ENCODE data around the gene TOM1L2. TPM values are rescaled to one million over a fixed set of nuclear protein-coding genes. Genes with fewer than 3 reads are reported as not detected.
"Not testable (repeated sequence)": the region's sequence is repeated elsewhere in the genome, so short reads cannot be mapped to it uniquely, and the experiment has no call there.

Gene TOM1L2
- total RNA-seq, 1 donor from 2014 or later = 16.7 TPM

GRCh38 chr17:17947309-17947708, 24.9 kb downstream of the TOM1L2 start:
- FAIRE-seq (no peak), DNase-seq (ENCODE audit: low spot score in 2 of 2) (no peak)

- DNase-seq (ENCODE audit: low spot score in 2 of 2) = no peak
- FAIRE-seq = no peak
These were observed 26.1 kb downstream of the TOM1L2 start for GRCh38 chr17:17946093-17946492.

DNA sequence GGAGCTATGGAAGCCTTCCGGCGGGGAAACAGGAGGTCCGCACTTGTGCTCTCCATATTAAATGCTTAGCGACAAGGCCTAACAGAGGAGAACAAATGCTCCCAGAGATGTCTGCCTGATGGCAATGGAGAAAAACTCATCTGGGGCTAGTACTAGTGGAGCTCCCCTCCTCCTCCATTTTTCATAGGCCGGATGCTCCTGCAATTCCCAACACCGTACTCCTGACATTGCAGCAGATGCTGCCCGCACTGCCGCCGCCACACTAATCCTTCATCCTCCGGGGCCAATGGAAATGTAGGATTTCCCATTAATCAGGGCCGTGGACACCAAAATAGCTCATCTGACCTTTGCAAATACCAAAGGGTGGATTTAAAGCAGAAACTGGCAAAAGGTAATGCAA, 27.5 kb downstream of the TOM1L2 start:
- no peak for FAIRE-seq
- no peak for DNase-seq (ENCODE audit: low spot score in 2 of 2)

DNA sequence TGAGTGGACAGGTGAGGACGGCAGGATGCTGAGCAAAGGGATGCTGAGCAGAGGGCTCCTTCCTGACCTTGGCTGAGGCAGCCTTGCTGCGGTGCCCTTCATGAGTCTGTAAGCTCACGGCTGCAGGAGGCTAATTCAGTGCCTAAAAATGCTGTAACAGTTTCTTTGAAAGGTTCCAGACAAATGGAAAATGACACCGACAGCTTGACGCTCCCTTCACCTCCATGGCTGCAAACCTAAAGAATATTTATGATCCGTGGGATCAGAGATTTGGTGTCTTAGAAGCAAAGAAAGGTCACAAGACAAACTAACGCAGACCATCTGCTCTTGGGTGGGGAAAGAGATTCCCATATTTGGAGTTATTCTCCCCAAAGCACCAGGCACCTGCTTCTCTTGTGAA, 28.0 kb downstream of the TOM1L2 start:
- DNase-seq (ENCODE audit: low spot score in 2 of 2) (no peak), FAIRE-seq (no peak)

- FAIRE-seq = no peak
These were observed 28.8 kb downstream of the TOM1L2 start for GRCh38 chr17:17943281-17943984.

GRCh38 chr17:17942846-17943245, 29.4 kb downstream of the TOM1L2 start:
- DNase-seq (ENCODE audit: low spot score in 2 of 2) (no peak), FAIRE-seq (no peak)

More at GRCh38 chr17:17943281-17943984, 28.8 kb downstream of the TOM1L2 start:
- DNase-seq (ENCODE audit: low spot score in 2 of 2) = no peak

DNA sequence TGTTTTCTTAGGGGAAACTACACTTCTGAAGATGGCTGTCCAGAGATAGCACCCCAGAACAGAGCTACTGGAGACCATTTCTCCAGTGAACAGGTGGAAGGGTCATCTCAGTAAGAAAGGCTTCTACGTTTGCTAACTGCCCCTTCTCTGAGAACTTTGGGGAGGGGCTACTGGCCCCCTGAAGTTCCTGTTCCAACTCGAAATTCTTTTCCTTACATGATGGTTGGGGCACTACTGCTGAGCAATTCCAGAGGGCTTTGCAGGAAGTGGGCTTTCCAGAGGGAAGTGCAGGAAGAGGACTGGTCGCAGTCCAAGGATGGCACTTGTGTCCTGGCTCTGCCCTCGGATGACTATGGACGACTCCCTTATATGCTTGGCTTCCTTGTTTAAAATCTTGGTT, 31.2 kb downstream of the TOM1L2 start:
- FAIRE-seq = no peak
- DNase-seq (ENCODE audit: low spot score in 2 of 2) = no peak

DNA sequence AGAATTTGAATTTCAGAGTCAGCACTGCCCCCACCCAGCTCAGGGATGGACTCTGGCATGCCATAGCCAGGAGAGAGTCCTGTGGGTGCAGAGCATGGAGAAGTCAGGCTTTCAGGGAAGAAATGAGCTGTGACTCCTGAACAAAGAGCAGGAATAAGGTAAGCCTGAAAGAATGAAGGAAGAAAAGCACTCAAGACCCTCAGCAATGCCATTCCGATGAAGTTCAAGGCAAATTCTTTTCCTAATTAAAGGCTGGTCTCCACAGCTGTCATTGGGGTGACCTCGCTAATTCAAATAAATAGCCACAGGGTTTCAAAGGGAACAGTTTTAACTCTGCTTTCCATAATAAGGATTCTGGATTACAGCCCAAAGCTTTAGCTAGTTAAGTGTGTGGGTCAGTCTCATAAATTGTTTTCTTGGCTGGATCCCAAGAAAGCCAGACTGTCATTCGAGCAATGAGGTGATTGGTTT, 31.7 kb downstream of the TOM1L2 start:
- FAIRE-seq (no peak), DNase-seq (ENCODE audit: low spot score in 2 of 2) (no peak)

GRCh38 chr17:17939941-17940340, 32.3 kb downstream of the TOM1L2 start:
- FAIRE-seq; DNase-seq (ENCODE audit: low spot score in 2 of 2): not testable (repeated sequence)

- FAIRE-seq (no peak), DNase-seq (ENCODE audit: low spot score in 2 of 2) (no peak)
These were observed 33.7 kb downstream of the TOM1L2 start for GRCh38 chr17:17938388-17939107.

GRCh38 chr17:17937958-17938357, 34.2 kb downstream of the TOM1L2 start:
- no peak for DNase-seq (ENCODE audit: low spot score in 2 of 2)
- no peak for FAIRE-seq

DNA sequence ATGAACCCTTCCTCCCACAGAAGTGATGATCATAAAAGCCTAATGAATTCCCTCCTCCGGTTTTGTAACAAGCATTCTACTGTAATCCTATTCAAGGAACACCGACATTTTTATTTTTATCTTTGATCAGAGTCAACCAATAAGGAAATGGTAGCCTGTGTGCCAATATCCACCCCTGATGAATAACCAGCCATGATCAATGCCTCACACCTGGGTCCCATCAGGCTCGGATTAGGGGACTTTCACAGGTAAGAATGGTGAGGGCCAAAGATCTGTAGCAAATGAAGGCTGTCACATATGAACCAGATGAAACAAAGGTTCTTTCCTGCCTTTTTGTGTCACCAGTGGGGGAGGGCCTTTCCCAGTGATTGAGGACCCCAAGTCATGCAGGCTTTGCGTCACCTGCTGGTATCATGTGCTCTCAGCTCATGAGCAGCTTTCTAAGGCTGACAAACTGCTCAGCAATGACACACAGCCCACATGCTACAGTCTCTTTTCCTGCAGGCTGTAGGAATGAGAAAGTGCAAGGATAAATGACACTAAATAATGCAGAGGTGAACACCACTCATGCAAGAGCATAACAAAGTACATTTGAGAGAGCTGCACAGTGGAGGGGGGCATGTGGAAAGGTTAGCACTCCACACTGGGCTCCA, 34.9 kb downstream of the TOM1L2 start:
- DNase-seq (ENCODE audit: low spot score in 2 of 2) = no peak
- FAIRE-seq = no peak

GRCh38 chr17:17935321-17936271, 36.6 kb downstream of the TOM1L2 start:
- no peak for FAIRE-seq

GRCh38 chr17:17934806-17935205, 37.4 kb downstream of the TOM1L2 start:
- no peak for DNase-seq (ENCODE audit: low spot score in 2 of 2)
- no peak for FAIRE-seq

More at GRCh38 chr17:17935321-17936271, 36.6 kb downstream of the TOM1L2 start:
- DNase-seq (ENCODE audit: low spot score in 2 of 2) = no peak

- no peak for DNase-seq (ENCODE audit: low spot score in 2 of 2)
- no peak for FAIRE-seq
These were observed 38.0 kb downstream of the TOM1L2 start for GRCh38 chr17:17934214-17934613.

- FAIRE-seq (no peak), DNase-seq (ENCODE audit: low spot score in 2 of 2) (no peak)
These were observed 38.4 kb downstream of the TOM1L2 start for GRCh38 chr17:17933775-17934174.

DNA sequence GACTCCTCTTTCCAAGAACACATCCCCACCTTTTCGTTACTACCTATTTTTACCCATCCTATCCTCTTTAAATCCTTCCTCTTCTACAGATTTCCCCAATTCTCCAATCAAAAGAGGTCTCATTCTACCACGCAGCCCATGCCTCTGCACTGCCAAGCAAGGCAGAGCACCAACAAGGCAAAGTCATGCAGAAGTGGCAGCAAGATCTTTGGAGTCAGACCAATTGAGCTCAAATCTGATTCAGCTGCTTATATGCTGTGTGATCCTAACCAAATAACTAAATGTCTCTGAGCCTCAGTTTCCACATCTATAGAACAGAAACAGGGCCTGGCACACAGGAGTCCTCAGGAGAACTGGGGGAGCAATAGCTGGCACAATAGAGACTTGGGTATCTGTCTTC, 41.0 kb downstream of the TOM1L2 start:
- DNase-seq (ENCODE audit: low spot score in 2 of 2) (no peak), FAIRE-seq (no peak)

DNA sequence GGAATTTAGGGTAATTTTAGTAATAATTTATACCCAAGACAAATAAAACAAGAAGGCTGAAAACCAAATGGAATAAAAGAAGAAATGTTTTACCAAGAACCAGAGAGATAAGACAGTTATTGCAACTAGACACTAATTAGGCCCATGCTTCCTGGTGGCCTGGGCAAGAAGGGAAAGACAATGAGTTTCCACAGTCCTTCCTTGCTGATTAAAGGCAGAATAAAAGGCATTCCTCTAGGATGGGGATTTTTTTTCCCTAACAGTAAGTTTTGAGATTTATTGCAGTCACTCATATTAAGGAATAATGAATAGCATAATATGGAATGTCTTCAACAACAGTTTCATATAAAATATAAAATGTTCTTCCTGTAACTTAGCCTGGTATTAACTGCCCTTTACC, 41.5 kb downstream of the TOM1L2 start:
- DNase-seq (ENCODE audit: low spot score in 2 of 2) = no peak
- FAIRE-seq = no peak

- DNase-seq (ENCODE audit: low spot score in 2 of 2) (no peak), FAIRE-seq (no peak)
These were observed 42.4 kb downstream of the TOM1L2 start for GRCh38 chr17:17929655-17930380.
